Measurements from ENCODE around the gene FBL.
"Not testable (repeated sequence)": the region's sequence is repeated elsewhere in the genome, so short reads cannot be mapped to it uniquely, and the experiment has no call there.

DNA sequence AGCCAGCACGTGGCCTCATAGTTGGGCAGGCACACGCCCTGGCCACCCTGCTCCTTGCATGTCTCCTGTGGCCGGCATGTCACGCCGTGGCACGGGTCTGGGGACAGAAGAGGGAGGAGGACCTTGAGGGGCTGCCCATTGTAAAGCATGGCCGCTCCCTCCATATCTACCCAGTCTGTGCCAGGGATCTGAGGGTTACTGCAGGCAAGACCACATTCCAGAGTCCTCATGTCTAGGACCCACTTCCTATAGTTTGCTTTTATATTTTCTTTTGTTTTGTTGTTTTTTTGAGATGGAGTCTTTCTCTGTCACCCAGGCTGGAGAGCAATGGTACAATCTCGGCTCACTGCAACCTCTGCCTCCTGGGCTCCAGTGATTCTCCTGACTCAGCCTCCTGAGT lies 33.6 kb upstream of the FBL start:
- TF ChIP-seq, protein P1, sequence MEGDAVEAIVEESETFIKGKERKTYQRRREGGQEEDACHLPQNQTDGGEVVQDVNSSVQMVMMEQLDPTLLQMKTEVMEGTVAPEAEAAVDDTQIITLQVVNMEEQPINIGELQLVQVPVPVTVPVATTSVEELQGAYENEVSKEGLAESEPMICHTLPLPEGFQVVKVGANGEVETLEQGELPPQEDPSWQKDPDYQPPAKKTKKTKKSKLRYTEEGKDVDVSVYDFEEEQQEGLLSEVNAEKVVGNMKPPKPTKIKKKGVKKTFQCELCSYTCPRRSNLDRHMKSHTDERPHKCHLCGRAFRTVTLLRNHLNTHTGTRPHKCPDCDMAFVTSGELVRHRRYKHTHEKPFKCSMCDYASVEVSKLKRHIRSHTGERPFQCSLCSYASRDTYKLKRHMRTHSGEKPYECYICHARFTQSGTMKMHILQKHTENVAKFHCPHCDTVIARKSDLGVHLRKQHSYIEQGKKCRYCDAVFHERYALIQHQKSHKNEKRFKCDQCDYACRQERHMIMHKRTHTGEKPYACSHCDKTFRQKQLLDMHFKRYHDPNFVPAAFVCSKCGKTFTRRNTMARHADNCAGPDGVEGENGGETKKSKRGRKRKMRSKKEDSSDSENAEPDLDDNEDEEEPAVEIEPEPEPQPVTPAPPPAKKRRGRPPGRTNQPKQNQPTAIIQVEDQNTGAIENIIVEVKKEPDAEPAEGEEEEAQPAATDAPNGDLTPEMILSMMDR (conservative IDR thresholded peaks at IDR 0.05; ENCODE audit: low read length): not testable (repeated sequence)
- TF ChIP-seq EZH2phosphoT487 (IDR thresholded peaks at IDR 0.05; ENCODE audit: borderline replicate concordance): not testable (repeated sequence)
